COLO668 (cell line): ENCODE results near the gene ATP8B4.
"Not testable (repeated sequence)": the region's sequence is repeated elsewhere in the genome, so short reads cannot be mapped to it uniquely, and the experiment has no call there.

Source experiments
- DNase-seq: peaks from one replicate; lab custom pipeline; 2025; ENCODE audit not compliant: unreplicated experiment; lab: John Stamatoyannopoulos, UW

Gene ATP8B4

DNA sequence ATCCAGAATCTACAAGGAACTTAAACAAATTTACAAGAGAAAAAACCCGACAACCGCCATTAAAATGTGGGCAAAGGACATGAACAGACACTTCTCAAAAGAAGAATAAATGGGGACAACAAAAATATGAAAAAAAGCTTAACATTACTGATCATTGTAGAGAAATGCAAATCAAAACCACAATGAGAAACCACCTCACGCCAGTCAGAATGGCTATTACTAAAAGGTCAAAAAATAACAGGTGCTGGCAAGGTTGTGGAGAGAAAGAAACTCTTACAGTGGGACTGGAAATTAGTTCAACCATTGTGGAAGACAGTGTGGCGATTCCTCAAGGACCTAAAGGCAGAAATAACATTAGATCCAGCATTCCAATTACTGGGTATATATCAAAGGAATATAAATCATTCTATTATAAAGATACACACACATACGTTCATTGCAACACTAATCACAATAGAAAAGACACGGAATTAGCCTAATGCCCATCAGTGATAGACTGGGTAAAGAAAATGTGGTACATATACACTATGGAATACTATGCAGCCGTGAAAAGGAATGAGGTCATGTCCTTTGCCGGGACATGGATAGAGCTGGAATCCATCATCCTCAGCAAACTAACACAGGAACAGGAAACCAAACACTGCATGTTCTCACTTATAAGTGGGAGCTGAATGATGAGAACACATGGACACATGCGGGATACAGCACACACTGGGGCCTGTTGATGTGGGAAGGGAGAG lies 155.8 kb downstream of the ATP8B4 start:
- DNase-seq, result not testable (repeated sequence)

DNA sequence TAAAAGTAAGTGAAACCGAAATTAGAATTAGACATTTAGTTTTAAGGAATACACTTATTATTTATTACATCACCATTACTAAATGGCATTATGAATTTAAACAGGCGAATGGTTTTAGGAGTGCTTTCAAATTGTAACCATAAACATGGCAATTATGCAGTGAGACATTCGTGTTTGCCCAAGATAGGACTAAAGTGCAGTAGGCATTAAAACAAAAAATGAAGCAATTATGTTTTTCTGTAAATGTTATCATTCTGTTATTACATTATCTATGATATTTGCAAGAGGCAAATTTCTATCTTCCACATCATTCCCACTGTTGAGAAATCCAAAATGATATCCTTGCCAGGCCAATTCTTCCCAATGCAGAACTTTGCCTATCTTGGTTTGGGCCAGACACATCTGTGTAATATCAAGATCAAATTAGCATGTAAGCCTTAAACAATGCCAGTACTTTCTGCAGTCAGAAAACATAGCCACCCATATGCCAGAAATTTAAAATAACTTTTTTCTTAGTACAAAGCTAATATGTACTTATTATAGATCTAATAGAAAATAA lies 156.9 kb downstream of the ATP8B4 start:
- DNase-seq, result no peak

DNA sequence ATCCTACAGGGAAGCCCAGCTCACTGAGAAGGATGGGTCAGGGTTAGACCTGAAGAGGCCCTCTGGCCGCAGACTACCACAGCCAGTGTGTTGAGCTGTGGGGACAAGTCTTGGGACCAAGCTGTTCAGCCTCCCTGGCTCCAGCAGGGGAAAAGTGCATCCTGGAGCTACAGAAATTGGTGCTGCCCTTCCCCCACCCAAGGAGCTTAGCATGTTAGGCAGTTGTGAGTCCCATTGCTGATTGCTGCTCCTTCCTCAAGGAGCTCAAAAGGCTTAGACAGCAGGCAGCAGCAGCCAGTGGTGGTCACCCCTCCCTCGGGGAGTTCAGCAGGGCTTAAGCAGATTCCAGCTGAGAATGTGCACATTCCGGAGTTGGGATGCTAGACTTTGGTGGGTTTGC lies 165.6 kb downstream of the ATP8B4 start:
- DNase-seq, result no peak

DNA sequence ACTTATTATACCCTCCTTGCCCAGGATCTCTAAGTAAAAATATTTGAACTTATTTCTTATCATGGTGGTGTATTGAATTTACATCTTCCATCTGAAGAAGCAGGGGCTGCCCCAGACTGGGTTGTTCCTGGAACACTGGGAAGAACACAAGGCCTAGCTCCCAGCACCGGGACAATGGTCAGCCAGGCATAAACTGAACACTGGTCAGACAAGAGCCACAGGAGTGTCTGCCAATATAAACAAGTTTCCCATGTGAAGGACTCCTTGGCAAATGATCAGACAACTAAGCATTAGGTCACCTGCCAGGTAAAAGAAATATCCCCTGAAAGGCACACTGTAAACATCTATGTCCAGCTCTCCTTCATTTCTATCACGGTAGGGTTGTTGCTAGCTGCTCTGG lies 172.4 kb downstream of the ATP8B4 start:
- no peak for DNase-seq

DNA sequence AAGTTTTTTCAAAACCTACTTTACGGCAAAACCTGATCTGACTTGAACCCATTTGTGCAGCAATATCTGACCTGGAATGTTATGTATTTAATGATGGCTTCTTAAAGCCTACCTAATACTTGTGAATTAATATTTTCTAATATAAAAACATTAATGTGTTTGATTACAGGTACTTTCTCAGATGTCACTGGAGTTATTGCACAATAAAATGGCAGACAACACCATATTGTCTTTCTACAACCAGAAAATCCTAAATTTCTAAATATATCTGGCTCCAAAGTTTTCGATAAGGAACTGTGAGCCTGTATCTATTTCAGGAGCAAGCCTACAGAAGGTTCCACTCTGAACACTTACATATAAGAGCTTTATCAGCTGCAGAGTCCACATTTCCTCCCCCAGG lies 184.5 kb downstream of the ATP8B4 start:
- no peak for DNase-seq

DNA sequence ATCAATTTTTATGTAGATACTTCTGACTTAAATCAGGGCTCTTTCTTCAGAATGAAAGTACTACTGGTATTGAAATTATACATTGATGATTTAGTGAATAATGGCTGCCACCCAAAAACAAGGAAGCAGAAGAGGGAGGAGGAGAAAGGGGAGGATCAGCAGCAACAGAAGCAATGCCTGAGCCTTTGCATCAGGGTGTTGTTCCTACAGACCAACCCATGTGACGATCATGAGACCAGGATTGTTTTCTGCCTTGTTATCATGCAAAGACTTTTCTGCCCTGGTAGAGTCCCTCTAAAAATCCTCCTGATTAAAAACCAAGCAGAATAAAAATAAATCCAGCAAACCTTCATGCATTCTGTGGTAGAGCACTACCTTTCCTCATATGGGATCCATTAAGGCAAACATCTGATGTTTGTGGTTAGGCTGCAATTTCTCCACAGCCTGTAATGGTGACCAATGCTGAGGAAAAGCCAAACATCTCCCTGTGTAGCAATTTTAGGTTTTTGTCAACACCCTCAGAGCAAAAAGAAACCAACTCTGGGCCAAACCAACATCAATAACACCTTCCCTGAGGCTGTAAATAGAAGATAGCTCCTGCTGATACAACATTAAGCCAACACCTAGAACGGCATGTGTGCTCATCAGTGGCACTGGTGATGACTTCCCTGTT lies 191.7 kb downstream of the ATP8B4 start:
- no peak for DNase-seq

DNA sequence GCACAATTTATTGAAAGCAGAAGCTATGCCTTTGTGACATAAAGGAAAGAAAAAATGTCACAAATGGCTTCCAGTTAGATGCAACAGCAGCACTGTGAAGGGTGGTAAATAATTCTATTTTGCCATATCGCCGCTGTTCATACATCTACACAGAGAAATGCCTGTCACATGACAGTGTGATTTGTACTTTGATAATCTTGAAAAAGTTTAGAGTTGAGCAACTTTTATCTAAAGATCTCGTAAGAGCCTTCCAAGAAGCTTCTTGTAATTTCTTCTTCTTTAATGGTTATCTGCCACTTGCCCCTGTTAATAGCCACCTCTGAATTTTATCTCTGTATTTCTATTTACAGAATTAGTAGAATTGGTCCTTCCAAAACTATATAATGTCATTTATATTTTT lies 192.3 kb downstream of the ATP8B4 start:
- DNase-seq, result no peak

DNA sequence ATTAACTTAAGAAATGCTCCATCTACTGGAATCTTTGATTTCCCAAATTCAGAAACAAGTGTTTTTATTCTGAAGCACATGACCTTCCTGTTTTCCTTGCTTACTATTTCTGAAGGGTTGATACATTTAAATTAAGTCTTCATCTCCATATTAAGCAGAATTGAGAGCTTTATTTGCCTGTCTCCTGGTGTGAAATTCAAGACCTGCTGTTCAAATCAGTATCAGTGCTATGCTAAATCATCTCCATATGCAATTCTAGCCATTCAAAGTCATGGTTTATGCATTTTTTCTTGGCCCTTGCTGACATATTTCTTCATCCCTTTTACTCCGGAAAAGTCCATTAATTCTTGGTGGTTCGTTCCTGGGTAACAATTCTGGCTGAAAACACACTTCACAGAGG lies 195.4 kb downstream of the ATP8B4 start:
- no peak for DNase-seq

DNA sequence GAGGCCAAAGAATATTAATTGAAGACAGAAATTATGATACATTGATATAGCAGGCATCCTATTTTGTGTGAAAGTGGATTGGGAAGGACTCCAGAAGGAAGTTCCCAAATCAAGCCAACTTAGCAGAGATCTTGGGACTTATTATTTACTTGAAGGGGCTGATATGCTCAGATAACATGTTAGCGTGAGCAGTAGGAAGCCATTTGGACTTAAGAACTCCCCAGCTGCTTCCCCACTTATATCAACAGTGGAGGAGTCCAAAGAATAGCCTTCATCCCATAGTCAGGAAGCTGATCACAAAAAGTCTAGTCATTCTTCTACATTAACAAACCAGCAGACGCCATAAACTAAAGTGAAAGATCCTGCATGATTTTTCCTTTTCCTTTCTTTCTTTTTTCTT lies 200.0 kb downstream of the ATP8B4 start:
- no peak for DNase-seq

DNA sequence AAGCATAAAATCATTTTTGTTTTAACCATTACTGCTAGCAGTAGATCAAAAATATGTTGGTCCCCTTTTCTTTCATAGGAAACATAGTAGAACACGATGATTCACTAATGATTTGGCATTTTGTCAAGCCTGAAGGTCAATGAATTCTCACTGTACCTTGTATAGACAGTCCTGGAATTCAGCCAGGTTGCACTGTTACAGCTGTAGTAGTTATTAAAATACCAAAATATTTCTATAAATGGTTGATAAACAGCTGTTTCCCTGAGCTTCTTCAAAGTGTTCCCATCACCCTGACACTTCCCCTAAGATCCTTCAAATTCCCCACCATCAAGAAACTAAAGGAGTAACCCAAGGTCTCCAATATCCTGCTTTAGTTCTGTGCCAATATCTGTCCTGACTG lies 200.9 kb downstream of the ATP8B4 start:
- DNase-seq, result no peak

DNA sequence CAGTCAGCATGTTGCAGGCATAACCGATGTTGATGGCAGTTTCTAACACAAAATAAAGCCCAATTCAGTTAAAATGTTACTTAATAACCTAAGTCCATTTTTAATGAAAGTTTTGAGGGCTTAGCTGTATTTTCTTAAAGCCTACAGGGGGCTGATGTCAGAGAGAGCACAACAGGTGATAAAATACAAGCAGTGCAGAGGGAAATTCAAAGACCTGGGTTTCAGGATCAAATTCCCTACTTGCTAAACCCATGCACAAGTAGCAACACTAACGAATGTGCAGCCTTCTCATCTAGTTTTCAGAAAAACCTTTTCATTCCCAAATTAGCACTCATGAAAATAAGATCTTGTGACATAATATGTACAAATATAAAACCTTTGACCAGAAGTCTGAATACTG lies 202.0 kb downstream of the ATP8B4 start:
- DNase-seq, result no peak

DNA sequence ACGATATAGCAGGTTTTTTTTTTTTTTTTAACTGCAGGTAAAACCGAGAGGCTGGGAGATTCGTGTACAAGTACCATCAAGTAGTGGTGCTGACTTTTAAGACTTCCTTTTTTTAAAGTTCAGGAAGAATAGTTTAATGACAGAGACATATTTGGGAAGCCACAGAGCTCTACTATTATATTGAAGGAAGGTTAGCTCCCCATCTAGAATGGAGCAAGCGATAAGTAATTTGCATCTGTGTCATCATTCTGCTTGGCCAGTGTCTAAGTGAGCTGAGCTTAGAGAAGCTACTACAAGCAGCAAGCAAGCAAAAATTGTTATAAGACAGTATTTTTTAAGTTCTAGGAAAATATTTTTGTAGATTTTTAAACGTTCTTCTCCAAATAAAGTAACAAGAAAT lies 203.2 kb downstream of the ATP8B4 start:
- DNase-seq, result no peak

DNA sequence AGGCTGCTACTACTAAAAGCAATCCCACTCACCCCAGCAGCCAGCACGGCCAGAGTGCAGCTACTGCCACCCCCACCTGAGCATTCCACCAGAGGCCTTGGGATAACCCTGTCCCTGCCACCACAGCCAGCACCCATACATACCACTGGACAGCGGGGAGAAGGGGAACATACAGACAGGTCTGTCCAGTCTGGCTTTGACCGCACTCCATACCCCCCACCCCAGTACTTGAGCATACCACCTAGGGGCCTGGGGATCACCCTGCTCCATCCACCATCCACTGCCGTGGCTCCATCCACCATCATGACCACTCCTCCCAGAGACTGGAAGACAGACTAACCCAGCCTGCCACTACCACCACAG lies 210.1 kb downstream of the ATP8B4 start:
- no peak for DNase-seq

DNA sequence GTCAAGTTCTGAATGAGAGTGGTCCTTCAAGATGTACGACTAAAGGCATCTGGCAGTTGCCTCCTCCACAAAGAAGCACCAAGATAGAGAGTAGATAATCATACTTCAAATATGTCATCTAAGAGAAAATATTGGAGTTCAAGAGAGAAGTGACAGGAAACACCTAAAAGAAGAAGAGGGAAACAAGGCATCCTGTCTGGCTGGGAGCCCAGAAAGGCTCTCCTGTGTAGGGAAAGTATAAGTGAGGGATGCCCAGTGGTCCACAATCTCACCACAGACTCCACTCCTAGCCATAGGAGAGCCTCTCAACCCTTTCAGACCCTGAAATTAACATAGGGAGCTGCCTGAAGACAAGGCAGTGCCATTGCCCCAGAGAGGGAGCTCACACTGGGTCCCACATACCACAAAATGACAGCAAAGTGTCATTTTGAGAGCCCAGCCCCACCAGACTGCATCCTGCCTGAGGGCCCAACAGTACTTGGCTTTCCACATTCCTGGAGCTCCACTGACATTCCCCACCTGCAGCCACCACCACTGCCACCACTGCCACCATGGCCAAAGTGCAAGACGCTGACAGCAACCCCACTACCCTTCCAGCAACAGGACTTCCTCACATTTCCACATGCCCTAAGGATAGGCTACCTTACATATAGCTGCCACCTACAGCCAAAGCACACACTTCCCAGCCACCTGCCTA lies 210.6 kb downstream of the ATP8B4 start:
- DNase-seq, result no peak

DNA sequence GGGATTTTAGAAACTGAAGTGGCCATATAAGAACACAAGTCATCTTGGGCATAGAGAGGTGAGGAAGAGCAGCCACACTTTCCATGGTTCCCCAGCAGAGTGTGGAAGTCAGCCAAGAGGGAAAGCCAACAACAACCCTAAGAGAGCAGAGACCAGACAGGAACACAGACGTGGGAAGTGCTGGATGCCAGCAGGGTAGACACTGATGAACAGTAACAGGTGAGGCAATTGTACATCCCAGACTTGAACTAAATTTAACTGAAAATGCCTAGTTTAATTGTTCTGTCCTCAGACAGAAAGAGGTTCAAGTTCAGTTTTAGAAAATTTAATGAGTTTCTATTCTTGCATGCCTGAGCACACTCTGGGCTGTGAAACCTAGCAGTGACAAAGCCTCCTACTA lies 212.1 kb downstream of the ATP8B4 start:
- no peak for DNase-seq

DNA sequence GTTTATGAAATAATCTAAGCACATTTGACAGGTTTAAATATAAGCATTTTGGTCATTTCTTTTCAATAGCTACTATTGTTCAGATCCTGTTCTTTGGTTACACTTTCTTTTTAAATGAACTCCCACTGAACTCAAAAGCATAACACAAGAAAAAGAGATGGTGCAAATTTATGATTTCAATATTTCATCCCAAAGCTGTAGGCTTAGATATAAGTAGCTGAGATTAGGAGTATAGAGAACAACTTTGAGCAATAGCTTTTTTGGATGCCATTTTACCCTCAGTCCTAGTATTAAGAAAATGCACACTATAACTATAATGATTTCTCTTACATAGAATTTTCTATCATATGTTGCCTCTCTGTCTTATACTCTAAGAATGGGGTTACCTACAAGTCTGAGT lies 213.8 kb downstream of the ATP8B4 start:
- DNase-seq, result no peak

DNA sequence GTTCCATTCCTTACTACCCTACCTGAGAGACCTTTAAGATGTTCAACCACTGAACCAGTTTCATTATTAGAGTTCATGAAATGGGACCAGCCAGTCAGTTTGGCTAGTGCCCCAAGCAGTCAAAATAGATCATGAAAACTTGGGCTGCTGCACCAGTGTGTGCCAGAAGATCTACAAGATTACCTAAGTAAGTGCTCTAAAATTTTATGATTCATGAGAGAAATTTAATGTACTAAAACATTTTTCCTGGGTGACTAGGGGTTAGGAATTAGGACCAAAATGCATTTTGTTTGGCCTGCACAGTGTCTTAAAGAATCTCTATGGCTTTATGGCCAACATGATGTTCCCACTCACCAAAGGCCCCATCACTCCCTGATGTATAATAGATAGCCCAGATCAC lies 214.7 kb downstream of the ATP8B4 start:
- DNase-seq, result no peak

DNA sequence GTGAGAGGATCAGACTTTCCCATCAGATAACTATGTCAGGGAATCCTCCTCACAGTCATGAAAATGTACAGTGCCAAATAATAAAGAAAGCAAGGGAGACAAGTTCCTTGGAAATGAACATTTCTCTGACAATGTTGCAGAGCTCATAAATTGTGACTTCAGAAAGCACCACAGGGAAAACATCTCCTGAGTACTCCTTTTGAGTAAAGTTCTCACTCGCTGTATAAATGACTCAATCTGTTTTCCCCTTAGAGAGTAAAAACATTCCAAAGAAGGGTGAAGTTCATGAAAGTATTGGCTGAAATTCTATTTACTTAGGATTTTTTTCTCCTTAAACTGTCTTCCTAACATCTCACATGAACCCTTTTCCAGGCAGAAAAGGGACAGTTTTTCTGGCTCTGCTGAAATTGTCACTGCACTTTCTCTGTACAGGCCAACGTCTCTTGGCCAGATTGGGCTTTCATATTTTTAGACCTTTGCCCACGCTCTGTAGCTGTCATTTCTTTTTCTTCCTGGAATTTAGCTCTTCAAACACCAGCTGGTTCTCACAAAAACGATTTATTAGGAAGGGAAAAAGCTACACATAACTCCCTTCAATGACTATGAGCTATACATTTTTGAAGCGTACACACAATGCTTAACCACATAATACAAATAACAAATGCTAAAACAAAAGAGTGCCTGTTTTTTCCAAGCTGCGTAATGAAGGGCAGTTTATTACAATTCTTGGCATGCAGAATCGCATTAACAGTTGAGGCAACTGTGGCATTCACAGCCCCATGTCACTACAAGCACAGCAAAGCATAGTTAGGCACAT lies 216.1 kb downstream of the ATP8B4 start:
- no peak for DNase-seq

DNA sequence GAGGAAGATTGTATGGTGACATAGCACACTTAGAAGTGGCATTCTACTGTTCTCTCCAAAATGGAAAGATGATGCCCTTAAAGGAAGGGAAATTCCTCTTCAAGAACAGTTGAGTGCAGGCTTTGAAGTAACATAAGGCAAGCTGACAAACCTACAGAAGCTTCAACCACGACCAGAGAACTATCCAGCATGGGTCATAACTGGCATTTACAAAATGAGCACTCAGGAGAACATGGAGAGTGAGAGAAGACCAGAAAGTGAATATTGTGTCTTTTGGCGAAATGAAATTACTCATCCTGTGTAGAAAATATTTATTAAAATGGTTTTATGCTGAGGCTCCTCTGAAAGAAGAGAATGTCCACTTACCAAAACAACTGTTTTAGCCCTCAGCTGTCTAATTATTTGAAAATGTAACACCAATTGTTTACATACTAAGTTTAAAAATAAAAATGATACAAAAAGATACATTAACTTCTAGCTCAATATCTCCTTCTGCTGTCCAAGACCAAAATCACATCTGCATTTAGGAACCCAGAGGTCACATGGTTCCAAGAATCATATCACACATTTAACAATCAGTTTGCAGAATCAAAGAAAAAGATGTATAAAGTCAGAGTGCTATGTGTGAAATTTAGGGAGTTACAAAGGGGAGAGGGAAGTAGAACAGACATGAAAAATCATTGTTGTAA lies 216.9 kb downstream of the ATP8B4 start:
- DNase-seq, result no peak

DNA sequence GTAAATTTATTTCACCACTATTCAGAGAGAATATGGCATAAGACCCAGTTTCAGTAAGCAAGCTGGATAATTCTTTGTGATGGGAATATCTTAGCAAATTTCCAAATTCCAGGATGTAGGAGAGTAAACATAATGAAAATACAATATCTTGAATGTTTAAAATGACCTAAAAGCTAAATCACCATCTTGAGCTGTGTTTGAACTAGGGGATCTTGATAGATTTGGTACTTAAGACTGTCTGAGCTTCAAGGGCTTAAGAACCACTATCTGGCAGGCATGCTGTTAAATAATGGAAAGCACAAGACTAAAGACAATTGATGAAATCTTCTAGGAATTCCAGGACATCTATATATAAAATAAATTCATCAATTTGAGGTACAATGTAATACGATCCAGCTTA lies 217.7 kb downstream of the ATP8B4 start:
- no peak for DNase-seq

DNA sequence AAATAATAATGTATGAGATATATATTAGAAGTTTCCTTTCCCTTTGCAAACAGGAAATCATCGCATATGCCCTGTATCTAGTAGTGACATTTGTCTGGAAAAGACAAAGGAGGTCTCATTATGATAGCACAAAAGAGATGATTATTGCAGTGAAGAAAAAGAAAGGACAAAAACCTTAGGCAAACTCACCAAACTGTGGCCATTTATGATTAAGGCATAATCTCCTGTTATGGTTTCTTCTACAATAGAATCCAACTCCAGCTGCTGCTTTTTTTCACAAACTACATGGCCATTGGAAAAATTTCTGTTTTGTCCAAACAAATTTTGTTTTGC lies 218.2 kb downstream of the ATP8B4 start:
- no peak for DNase-seq
